ENCODE data around the gene ZNF304. TPM values are rescaled to one million over a fixed set of nuclear protein-coding genes. Genes with fewer than 3 reads are reported as not detected.

ZNF304 gene
- total RNA-seq, 1 donor from 2014 or later, result 13.5 TPM

Other genes with a start within 250 kb of the ZNF304 start
- not detected in 2 replicates for gene USP29, start 231.3 kb upstream of the ZNF304 start, total RNA-seq
- gene ZIM3, start 206.1 kb upstream of the ZNF304 start, total RNA-seq, result not detected in 2 replicates
- not detected in 2 replicates for gene DUXA, start 183.8 kb upstream of the ZNF304 start, total RNA-seq
- gene ZNF264, start 159.8 kb upstream of the ZNF304 start, total RNA-seq, result 37.5 and 69.3 TPM in 2 replicates
- gene AURKC, start 120.2 kb upstream of the ZNF304 start, total RNA-seq, result 0.20 and 3.1 TPM in 2 replicates
- gene ZNF805, start 110.6 kb upstream of the ZNF304 start, total RNA-seq, result 31.3 and 39.8 TPM in 2 replicates
- 88.0 and 164 TPM in 2 replicates for gene ZNF460, start 70.8 kb upstream of the ZNF304 start, total RNA-seq
- 9.4 and 19.2 TPM in 2 replicates for gene ZNF543, start 30.8 kb upstream of the ZNF304 start, total RNA-seq
- 15.5 and 17.2 TPM in 2 replicates for gene TRAPPC2B, start 12.3 kb downstream of the ZNF304 start, total RNA-seq
- gene ZNF547, start 12.3 kb downstream of the ZNF304 start, total RNA-seq, result 1.9 and 7.3 TPM in 2 replicates
- gene ZNF548, start 38.6 kb downstream of the ZNF304 start, total RNA-seq, result 23.4 and 24.9 TPM in 2 replicates
- gene ZNF17, start 59.9 kb downstream of the ZNF304 start, total RNA-seq, result 7.6 and 19.4 TPM in 2 replicates
- gene ZNF749, start 84.1 kb downstream of the ZNF304 start, total RNA-seq, result 11.6 and 15.8 TPM in 2 replicates
- gene VN1R1, start 105.9 kb downstream of the ZNF304 start, total RNA-seq, result 0.35 and 0.75 TPM in 2 replicates
- gene ZNF772, start 126.3 kb downstream of the ZNF304 start, total RNA-seq, result 18.9 and 23.5 TPM in 2 replicates
- 6.3 and 10.2 TPM in 2 replicates for gene ZNF419, start 136.5 kb downstream of the ZNF304 start, total RNA-seq
- 18.9 and 22.1 TPM in 2 replicates for gene ZNF773, start 148.7 kb downstream of the ZNF304 start, total RNA-seq
- gene ZNF549, start 176.1 kb downstream of the ZNF304 start, total RNA-seq, result 7.5 and 9.2 TPM in 2 replicates
- 5.2 and 8.4 TPM in 2 replicates for gene ZNF550, start 208.6 kb downstream of the ZNF304 start, total RNA-seq
- gene ZNF416, start 227.6 kb downstream of the ZNF304 start, total RNA-seq, result 4.3 and 6.4 TPM in 2 replicates
- 5.0 and 8.3 TPM in 2 replicates for gene ZIK1, start 232.9 kb downstream of the ZNF304 start, total RNA-seq
- 3.8 and 11.8 TPM in 2 replicates for gene ZNF530, start 248.6 kb downstream of the ZNF304 start, total RNA-seq

Data from renal cortical epithelial cell (primary cell).